ENCODE results near the gene PGM1. TPM values are rescaled to one million over a fixed set of nuclear protein-coding genes. Genes with fewer than 3 reads are reported as not detected.

PGM1 gene
- total and polyA plus RNA-seq, 2 of the 4 experiments (the other 2 are of a cell fraction) = 42.6 to 94.5 TPM

DNA sequence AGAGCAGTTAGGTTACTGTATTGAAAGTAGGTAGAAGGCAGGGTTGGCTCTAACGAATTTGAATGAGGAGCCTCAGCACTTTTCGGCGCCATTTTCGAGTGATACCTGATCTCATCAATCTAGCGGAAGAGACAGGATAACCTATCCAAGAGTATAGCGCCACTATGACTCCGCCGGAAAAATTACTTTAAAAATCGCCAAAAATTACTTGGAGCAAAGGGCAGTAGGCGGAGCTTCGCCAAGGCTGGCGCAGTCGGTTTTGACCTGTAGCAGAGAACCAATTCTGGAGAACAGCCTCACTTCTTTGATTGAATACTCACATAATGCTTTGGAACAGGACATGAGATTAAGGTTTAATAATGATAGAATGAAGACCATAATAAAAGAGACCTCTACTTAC, 44.3 kb upstream of the PGM1 start:
- CTCF ChIA-PET = no interaction called here
- no peak overlapping the region for H3K27ac ChIP-seq (ENCODE audit: insufficient read depth, low read length)

More for the DNA sequence above, 44.3 kb upstream of the PGM1 start:
- dilution Hi-C loops (cut with HindIII; ENCODE audit: low sequenced_read_pairs, unreplicated experiment) = no loop called here
- DNase-seq (no peak), ATAC-seq (ENCODE audit: low read depth) (no peak)
- Histone ChIP-seq H2AFZ (replicated peaks; ENCODE audit: low read length, poor library complexity) (no peak overlapping the region), H3K14ac (replicated peaks; ENCODE audit: low read depth, low read length) (no peak overlapping the region), H3K23ac (ENCODE audit: low read depth, low read length) (no peak overlapping the region), H2AK9ac (replicated peaks; ENCODE audit: low read depth, low read length, poor library complexity) (no peak overlapping the region), H3K9me1 (ENCODE audit: insufficient read depth, low read length) (peaks cover 8% of the 10 kb centered on the region), H3K4me3 (ENCODE audit: insufficient read depth, low read depth, low read length) (no peak overlapping the region), H2BK20ac (ENCODE audit: low read depth, low read length) (no peak overlapping the region), H3K4ac (ENCODE audit: low read depth, low read length) (no peak overlapping the region), H4K91ac (ENCODE audit: insufficient read depth, low read depth, low read length) (no peak overlapping the region), H3K4me2 (ENCODE audit: low read depth, low read length) (no peak overlapping the region), H3K9ac (ENCODE audit: low read depth, low read length) (no peak overlapping the region), H3K9me3 (ENCODE audit: control insufficient read depth, insufficient read depth, low read length) (no peaks in the 10 kb centered on the region), H2BK120ac (ENCODE audit: low read depth, low read length) (no peak overlapping the region), H2BK5ac (ENCODE audit: low read depth, low read length, poor library complexity, severe bottlenecking) (no peak overlapping the region), H3K56ac (ENCODE audit: extremely low read depth, insufficient read depth, low read length) (no peak overlapping the region), H3K36me3 (ENCODE audit: control insufficient read depth, insufficient read depth, low read length) (no peaks in the 10 kb centered on the region), H4K20me1 (ENCODE audit: insufficient read depth, low read length) (no peaks in the 10 kb centered on the region), H4K5ac (ENCODE audit: low read depth, low read length) (no peak overlapping the region), H2BK15ac (ENCODE audit: low read depth, low read length) (no peak overlapping the region), H3K27me3 (ENCODE audit: control insufficient read depth, insufficient read depth, low read length) (no peaks in the 10 kb centered on the region), H2AK5ac (ENCODE audit: low read depth, low read length) (no peak overlapping the region), H3K18ac (ENCODE audit: low read depth, low read length) (no peak overlapping the region), H4K8ac (ENCODE audit: low read depth in 2 of 2, low read length in 2 of 2) (no peak overlapping the region), H3K4me1 (ENCODE audit: control insufficient read depth, insufficient read depth, low read length) (no peaks in the 10 kb centered on the region), H3K79me1 (ENCODE audit: low read depth in 1 of 2, low read length in 2 of 2) (no peaks in the 10 kb centered on the region)
- POLR2A ChIA-PET (ENCODE audit: unreplicated experiment) = no interaction called here
- 100% methylated on average over 7 of the region's 13 CpGs; no CpG with 5 or more reads in 1 of the 2 experiments for WGBS, 2 experiments (ENCODE audit: extremely low coverage in 2 of 2, insufficient read length in 1 of 2)
- in situ Hi-C loops (cut with MboI; ENCODE audit: low sequenced_read_pairs) = loop anchor here (25.0 kb wide), 1 partner anchor 712 kb away; no protein-coding TSS in a partner anchor
- no TSS peak for BruUV-seq (replicated peaks)
- intact Hi-C loops (cut with micrococcal nuclease) = no loop called here
- TF ChIP-seq, protein P1, sequence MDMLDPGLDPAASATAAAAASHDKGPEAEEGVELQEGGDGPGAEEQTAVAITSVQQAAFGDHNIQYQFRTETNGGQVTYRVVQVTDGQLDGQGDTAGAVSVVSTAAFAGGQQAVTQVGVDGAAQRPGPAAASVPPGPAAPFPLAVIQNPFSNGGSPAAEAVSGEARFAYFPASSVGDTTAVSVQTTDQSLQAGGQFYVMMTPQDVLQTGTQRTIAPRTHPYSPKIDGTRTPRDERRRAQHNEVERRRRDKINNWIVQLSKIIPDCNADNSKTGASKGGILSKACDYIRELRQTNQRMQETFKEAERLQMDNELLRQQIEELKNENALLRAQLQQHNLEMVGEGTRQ (IDR thresholded peaks at IDR 0.05; ENCODE audit: low read depth, low read length) = no peak
- no peak for TF ChIP-seq MXI1 (IDR thresholded peaks at IDR 0.05; ENCODE audit: borderline replicate concordance, low read depth, low read length)
- no peak for TF ChIP-seq RCOR1 (IDR thresholded peaks at IDR 0.05; ENCODE audit: insufficient replicate concordance, low read length)
- TF ChIP-seq, protein P2, sequence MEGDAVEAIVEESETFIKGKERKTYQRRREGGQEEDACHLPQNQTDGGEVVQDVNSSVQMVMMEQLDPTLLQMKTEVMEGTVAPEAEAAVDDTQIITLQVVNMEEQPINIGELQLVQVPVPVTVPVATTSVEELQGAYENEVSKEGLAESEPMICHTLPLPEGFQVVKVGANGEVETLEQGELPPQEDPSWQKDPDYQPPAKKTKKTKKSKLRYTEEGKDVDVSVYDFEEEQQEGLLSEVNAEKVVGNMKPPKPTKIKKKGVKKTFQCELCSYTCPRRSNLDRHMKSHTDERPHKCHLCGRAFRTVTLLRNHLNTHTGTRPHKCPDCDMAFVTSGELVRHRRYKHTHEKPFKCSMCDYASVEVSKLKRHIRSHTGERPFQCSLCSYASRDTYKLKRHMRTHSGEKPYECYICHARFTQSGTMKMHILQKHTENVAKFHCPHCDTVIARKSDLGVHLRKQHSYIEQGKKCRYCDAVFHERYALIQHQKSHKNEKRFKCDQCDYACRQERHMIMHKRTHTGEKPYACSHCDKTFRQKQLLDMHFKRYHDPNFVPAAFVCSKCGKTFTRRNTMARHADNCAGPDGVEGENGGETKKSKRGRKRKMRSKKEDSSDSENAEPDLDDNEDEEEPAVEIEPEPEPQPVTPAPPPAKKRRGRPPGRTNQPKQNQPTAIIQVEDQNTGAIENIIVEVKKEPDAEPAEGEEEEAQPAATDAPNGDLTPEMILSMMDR (conservative IDR thresholded peaks at IDR 0.05; ENCODE audit: low read depth, low read length) = no peak
- no peak for TF ChIP-seq CEBPB (IDR thresholded peaks at IDR 0.05; ENCODE audit: low read depth, low read length)
- TF ChIP-seq RFX5 (IDR thresholded peaks at IDR 0.05; ENCODE audit: low read depth, low read length) = no peak
- no peak for TF ChIP-seq BHLHE40 (IDR thresholded peaks at IDR 0.05; ENCODE audit: low read depth, low read length)
- no peak for TF ChIP-seq MAFK (IDR thresholded peaks at IDR 0.05; ENCODE audit: low read depth, low read length)
- no peak for TF ChIP-seq SMC3 (IDR thresholded peaks at IDR 0.05; ENCODE audit: low read depth, low read length)

All from IMR-90 (cell line).